ES-I3 (cell line): ENCODE measurements around the gene CISH.

ENCODE experiments used
- H3K36me3 ChIP-seq: 2 replicates; pipeline ENCODE4 v1.6.1; 2013; ENCODE audit warnings: mild to moderate bottlenecking, low read length, control low read depth, moderate library complexity; ENCODE audit not compliant: insufficient read depth
- H3K4me1 ChIP-seq: 2 replicates; pipeline ENCODE4 v1.6.1; 2013; ENCODE audit warnings: mild to moderate bottlenecking, control low read depth, low read length; ENCODE audit not compliant: insufficient read depth
- H3K9ac ChIP-seq: 2 replicates; pipeline ENCODE4 v1.6.1; 2013; ENCODE audit warnings: low read depth, mild to moderate bottlenecking, low read length, moderate library complexity
- H3K9me3 ChIP-seq: 2 replicates; pipeline ENCODE4 v1.6.1; 2013; ENCODE audit warnings: mild to moderate bottlenecking, low read length, moderate library complexity; ENCODE audit not compliant: control insufficient read depth, insufficient read depth

The CISH gene

GRCh38 chr3:50649451-50649931 is 37.9 kb upstream of the CISH start:
- H3K4me1 ChIP-seq = peaks cover 15% of the 10 kb centered on the region
- H3K9me3 ChIP-seq = no peaks in the 10 kb centered on the region
- H3K36me3 ChIP-seq = peaks cover 4% of the 10 kb centered on the region; the same call in 1 of the 2 replicates
- no peak overlapping the region for H3K9ac ChIP-seq

- H3K36me3 ChIP-seq = peaks cover 4% of the 10 kb centered on the region; the same call in 1 of the 2 replicates
Observed at GRCh38 chr3:50648944-50649343, 37.4 kb upstream of the CISH start.

GRCh38 chr3:50648313-50648712 is 36.7 kb upstream of the CISH start:
- peaks cover 15% of the 10 kb centered on the region for H3K4me1 ChIP-seq
- H3K9ac ChIP-seq = no peak overlapping the region
- H3K9me3 ChIP-seq = no peaks in the 10 kb centered on the region
- H3K36me3 ChIP-seq = peaks cover 4% of the 10 kb centered on the region; the same call in 1 of the 2 replicates

More at GRCh38 chr3:50648944-50649343, 37.4 kb upstream of the CISH start:
- no peaks in the 10 kb centered on the region for H3K9me3 ChIP-seq
- peaks cover 15% of the 10 kb centered on the region for H3K4me1 ChIP-seq
- no peak overlapping the region for H3K9ac ChIP-seq

DNA sequence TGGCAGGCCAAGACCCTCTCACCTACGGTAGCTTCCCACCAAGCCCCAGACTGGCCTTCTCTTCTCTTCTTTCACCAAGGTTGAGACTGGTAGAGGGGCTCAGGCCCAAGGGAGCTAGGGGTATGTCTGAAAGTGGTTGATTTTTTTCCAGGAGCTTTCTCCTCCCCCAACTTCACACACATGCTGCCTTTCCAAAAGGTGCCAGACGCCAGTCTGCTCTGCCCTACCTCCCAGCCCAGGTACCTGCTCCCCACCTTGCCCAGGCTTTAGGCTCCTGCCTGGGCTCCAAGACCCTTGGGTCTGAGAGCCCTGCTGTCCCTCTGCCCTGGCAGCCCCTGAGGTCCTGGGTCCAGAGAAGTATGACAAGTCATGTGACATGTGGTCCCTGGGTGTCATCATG is 33.8 kb upstream of the CISH start:
- Histone ChIP-seq H3K4me1 (peaks cover 4% of the 10 kb centered on the region; the same call in 1 of the 2 replicates), H3K9me3 (no peaks in the 10 kb centered on the region), H3K36me3 (peaks cover 8% of the 10 kb centered on the region), H3K9ac (no peak overlapping the region)

GRCh38 chr3:50644561-50644960 is 33.0 kb upstream of the CISH start:
- Histone ChIP-seq H3K4me1 (peaks cover under 1% of the 10 kb centered on the region; the same call in 1 of the 2 replicates), H3K9me3 (no peaks in the 10 kb centered on the region), H3K36me3 (peaks cover 8% of the 10 kb centered on the region), H3K9ac (no peak overlapping the region)

DNA sequence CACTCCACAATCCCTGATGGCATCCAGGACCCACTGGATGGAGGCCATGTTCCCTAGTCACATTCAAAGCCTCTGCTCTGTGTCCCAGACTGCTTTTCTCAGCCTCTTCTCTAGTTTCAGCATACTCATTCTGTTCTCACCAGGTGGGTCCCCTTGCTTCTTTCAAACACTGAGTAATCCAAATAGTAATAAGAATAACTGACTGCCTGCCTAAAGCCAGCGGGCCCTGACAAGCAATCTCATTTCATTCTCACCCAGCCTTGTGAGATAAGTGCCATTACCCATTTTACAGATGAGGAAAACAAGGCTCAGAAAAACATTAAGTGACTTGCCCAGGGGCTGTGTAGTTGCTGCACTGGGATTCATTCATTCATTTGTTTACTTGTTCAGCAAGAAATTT is 30.8 kb upstream of the CISH start:
- Histone ChIP-seq H3K9me3 (no peaks in the 10 kb centered on the region), H3K4me1 (no peaks in the 10 kb centered on the region; the same call in 1 of the 2 replicates), H3K36me3 (peaks cover 8% of the 10 kb centered on the region), H3K9ac (no peak overlapping the region)

DNA sequence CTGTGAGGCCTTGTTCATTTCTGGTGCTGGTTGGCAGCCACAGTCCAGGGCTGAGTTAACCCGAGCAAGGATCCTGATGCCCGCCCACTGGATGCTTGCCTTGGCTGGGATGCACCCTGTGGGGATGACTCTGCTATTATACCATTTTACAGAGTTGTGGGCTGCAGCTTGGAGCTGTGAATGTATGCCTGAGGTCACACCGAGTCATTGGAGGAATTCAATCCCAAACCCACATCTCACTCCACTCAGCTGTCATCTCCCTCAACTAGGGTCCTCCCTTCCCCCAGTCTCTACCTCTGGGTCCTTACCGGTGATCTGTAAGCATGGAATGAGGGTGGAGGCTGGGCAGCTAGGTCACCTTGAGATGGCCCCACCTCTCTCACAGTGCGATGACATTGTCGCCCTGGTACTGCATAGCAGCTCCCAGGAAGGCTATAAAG is 27.5 kb upstream of the CISH start:
- Histone ChIP-seq H3K9ac (no peak overlapping the region), H3K36me3 (peaks cover 5% of the 10 kb centered on the region), H3K9me3 (no peaks in the 10 kb centered on the region), H3K4me1 (peaks cover 8% of the 10 kb centered on the region; the same call in 1 of the 2 replicates)

- H3K9me3 ChIP-seq = no peaks in the 10 kb centered on the region
- H3K4me1 ChIP-seq = peaks cover 8% of the 10 kb centered on the region; the same call in 1 of the 2 replicates
- no peak overlapping the region for H3K9ac ChIP-seq
- H3K36me3 ChIP-seq = peaks cover 5% of the 10 kb centered on the region
Observed at GRCh38 chr3:50637945-50638344, 26.4 kb upstream of the CISH start.

GRCh38 chr3:50637011-50637410 is 25.4 kb upstream of the CISH start:
- H3K9ac ChIP-seq = no peak overlapping the region
- no peaks in the 10 kb centered on the region for H3K9me3 ChIP-seq
- H3K4me1 ChIP-seq = peaks cover 8% of the 10 kb centered on the region; the same call in 1 of the 2 replicates
- peaks cover 5% of the 10 kb centered on the region for H3K36me3 ChIP-seq

DNA sequence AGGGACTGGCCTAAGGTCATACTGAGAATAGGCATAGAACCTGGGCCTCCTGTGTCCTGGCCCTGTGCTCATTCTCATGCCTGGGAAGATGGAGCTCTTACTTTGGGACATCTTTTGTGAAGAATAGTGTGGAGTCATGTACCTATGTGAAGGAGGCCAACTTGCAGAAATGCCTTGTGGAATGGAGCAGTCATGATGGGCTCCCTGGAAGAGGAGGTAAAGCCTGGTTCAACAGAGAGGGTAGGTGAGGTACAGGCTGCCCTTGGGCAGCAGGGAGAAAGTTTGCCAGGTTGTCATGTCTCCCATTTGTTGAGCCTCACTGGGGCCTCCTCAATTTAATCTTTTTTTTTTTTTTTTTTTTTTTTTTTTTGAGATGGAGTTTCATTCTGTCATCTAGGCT is 23.5 kb upstream of the CISH start:
- H3K36me3 ChIP-seq = no peaks in the 10 kb centered on the region
- H3K4me1 ChIP-seq = peaks cover 8% of the 10 kb centered on the region; the same call in 1 of the 2 replicates
- no peak overlapping the region for H3K9ac ChIP-seq
- H3K9me3 ChIP-seq = no peaks in the 10 kb centered on the region

- no peaks in the 10 kb centered on the region for H3K36me3 ChIP-seq
- no peak overlapping the region for H3K9ac ChIP-seq
- H3K4me1 ChIP-seq = peaks cover 9% of the 10 kb centered on the region; the same call in 1 of the 2 replicates
Observed at GRCh38 chr3:50633230-50633790, 21.7 kb upstream of the CISH start.

DNA sequence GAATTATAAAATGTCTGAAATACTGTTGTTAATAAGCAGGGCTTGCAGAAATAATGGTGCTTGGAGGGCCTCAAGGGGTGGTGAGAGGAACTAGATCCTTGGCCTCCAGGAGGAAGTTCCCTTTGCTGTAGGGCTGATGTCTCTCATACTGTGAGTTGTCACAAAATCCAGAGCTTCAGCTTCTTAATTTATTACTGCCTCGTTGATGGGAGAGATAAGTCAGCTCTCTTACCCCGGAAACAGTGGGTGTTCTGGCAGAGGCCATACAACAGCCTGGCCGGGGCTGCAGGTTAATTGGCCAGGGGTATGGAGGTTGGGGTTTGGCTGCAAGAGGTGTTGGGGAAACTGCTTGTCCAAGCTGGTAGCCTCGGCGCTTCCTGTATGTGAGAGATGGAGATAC is 20.9 kb upstream of the CISH start:
- Histone ChIP-seq H3K9me3 (no peaks in the 10 kb centered on the region), H3K9ac (no peak overlapping the region), H3K4me1 (peaks cover 16% of the 10 kb centered on the region; the same call in 1 of the 2 replicates), H3K36me3 (no peaks in the 10 kb centered on the region)

More at GRCh38 chr3:50633230-50633790, 21.7 kb upstream of the CISH start:
- H3K9me3 ChIP-seq = no peaks in the 10 kb centered on the region

DNA sequence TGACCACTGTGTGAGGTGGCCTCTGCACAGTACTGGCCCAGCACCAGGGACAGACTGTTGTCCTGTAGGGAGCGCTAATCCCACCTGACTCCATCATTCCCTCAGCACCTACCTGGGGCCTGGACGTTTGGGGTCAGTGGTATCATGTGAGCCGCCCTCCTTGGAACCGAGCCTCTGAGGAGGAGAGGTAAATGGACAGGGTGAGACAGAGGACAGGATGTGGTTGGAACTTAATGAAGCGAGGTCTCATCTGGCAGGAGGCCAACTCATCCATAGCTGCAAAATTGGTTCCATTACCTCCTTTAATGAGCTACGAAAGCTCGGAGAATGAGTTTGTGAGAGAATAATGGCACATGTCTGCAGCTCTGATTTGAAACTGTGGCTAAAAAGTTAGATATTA is 19.3 kb upstream of the CISH start:
- Histone ChIP-seq H3K9me3 (no peaks in the 10 kb centered on the region), H3K9ac (no peak overlapping the region), H3K4me1 (peaks cover 12% of the 10 kb centered on the region; the same call in 1 of the 2 replicates), H3K36me3 (no peaks in the 10 kb centered on the region)

DNA sequence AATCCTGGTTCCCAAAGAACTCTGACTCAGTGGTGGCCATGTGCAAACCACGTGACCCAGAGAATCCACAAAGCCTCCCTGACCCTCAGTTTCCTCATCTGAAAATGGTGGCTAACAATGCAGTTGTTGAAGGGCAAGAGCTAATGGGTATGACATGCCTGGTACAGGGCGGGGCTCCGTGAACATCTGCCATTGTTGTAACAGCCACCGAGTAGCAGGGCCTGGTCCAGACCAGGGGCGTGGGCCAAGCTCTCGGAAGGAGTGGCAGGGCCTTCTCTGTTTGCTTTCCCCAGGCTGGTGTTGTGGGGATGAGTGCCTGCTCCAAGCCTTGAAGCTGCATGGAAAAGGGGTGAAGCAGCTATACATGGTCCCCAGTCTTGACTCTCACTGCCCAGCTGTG is 18.8 kb upstream of the CISH start:
- no peaks in the 10 kb centered on the region for H3K36me3 ChIP-seq
- H3K9ac ChIP-seq = no peak overlapping the region
- peaks cover 16% of the 10 kb centered on the region; the same call in 1 of the 2 replicates for H3K4me1 ChIP-seq

GRCh38 chr3:50628601-50629000 is 17.0 kb upstream of the CISH start:
- H3K4me1 ChIP-seq = peaks cover 30% of the 10 kb centered on the region
- no peak overlapping the region for H3K9ac ChIP-seq

More for the DNA sequence above, 18.8 kb upstream of the CISH start:
- H3K9me3 ChIP-seq = no peaks in the 10 kb centered on the region

More at GRCh38 chr3:50628601-50629000, 17.0 kb upstream of the CISH start:
- H3K36me3 ChIP-seq = no peaks in the 10 kb centered on the region
- no peaks in the 10 kb centered on the region for H3K9me3 ChIP-seq
